TTC549 (cell line): ENCODE data around the gene S100A14.
"Not testable (repeated sequence)": the region's sequence is repeated elsewhere in the genome, so short reads cannot be mapped to it uniquely, and the experiment has no call there.

Experiments
- FAIRE-seq: peaks from 2 replicates; lab custom pipeline; 2012; peaks lifted over from hg19 to GRCh38; lab: Jason Lieb, UNC

Gene S100A14

DNA sequence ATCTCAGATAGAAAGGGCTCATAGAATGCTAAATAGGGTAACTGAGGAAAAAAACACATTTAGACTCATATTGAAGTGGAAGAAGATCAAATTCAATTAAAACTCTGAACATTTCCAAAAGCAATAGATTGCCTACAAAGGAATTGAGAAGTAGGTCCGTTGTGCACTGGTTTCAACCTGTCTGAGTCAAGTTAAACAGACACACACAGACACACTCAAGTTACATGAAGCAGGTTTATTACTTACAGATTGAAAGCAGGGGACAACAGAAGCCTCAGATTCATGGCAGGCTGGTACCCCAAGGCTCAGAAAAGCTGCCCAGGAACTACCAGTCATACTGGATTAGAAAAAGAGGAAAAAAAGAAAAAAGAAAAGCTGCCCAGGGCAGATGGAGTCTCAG lies 29.8 kb downstream of the S100A14 start:
- FAIRE-seq, result no peak

- no peak for FAIRE-seq
Measured at GRCh38 chr1:153585006-153585405, 31.1 kb downstream of the S100A14 start.

GRCh38 chr1:153583976-153584375 lies 32.1 kb downstream of the S100A14 start:
- FAIRE-seq, result peak; percentile 86

DNA sequence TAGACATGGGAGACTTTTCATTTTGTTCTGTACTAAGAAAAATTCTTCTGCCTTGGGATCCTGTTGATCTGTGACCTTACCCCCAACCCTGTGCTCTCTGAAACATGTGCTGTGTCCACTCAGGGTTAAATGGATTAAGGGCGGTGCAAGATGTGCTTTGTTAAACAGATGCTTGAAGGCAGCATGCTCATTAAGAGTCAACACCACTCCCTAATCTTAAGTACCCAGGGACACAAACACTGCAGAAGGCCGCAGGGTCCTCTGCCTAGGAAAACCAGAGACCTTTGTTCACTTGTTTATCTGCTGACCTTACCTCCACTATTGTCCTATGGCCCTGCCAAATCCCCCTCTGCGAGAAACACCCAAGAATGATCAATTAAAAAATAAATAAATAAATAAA lies 32.6 kb downstream of the S100A14 start:
- FAIRE-seq, result not testable (repeated sequence)

DNA sequence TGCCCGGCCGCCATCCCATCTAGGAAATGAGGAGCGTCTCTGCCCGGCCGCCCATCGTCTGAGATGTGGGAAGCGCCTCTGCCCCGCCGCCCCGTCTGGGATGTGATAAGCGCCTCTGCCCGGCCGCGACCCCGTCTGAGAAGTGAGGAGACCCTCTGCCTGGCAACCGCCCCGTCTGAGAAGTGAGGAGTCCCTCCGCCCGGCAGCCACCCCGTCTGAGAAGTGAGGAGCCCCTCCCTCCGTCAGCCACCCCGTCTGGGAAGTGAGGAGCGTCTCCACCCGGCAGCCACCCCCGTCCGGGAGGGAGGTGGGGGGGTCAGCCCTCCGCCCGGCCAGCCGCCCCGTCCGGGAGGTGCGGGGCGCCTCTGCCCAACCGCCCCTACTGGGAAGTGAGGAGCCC lies 33.3 kb downstream of the S100A14 start:
- FAIRE-seq, result not testable (repeated sequence)

GRCh38 chr1:153578936-153579335 lies 37.2 kb downstream of the S100A14 start:
- FAIRE-seq, result no peak

DNA sequence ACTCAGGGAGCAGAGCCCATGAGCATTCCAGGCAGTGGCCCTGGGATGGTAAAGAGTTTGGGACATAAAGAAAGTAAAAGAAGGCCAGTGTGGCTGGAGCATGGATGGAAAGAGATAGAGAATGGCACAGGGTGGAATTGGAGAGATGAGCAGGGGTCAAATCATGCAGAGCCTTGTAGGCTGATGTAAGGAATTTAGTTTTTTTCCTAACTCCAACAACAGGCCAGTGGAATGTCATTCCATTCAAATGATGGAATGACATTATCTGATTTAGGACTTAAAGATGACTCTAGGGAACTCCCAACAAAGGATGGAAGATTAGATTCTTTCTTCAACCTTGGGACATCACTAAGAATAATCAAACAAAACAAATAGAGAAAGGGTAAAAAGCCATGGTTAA lies 37.6 kb downstream of the S100A14 start:
- FAIRE-seq, result no peak

- FAIRE-seq, result no peak
Measured at GRCh38 chr1:153577624-153578051, 38.5 kb downstream of the S100A14 start.

GRCh38 chr1:153577138-153577537 lies 39.0 kb downstream of the S100A14 start:
- FAIRE-seq, result no peak

DNA sequence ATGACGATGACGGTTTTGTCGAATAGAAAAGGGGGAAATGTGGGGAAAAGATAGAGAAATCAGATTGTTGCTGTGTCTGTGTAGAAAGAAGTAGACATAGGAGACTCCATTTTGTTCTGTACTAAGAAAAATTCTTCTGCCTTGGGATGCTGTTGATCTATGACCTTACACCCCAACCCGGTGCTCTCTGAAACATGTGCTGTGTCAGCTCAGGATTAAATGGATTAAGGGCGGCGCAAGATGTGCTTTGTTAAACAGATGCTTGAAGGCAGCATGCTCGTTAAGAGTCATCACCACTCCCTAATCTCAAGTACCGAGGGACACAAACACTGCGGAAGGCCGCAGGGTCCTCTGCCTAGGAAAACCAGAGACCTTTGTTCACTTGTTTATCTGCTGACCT lies 40.6 kb downstream of the S100A14 start:
- not testable (repeated sequence) for FAIRE-seq

DNA sequence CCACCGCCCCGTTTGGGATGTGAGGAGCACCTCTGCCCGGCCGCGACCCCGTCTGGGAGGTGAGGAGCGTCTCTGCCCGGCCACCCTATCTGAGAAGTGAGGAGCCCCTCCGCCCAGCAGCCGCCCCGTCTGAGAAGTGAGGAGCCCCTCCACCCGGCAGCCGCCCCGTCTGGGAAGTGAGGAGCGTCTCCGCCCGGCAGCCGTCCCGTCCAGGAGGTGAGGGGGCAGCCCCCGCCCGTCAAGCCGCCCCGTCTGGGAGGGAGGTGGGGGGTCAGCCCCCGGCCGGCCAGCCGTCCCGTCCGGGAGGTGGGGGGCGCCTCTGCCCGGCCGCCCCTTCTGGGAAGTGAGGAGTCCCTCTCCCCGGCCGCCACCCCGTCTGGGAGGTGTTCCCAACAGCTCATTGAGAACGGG lies 41.0 kb downstream of the S100A14 start:
- FAIRE-seq, result not testable (repeated sequence)

- no peak for FAIRE-seq
Measured at GRCh38 chr1:153573351-153573750, 42.8 kb downstream of the S100A14 start.

DNA sequence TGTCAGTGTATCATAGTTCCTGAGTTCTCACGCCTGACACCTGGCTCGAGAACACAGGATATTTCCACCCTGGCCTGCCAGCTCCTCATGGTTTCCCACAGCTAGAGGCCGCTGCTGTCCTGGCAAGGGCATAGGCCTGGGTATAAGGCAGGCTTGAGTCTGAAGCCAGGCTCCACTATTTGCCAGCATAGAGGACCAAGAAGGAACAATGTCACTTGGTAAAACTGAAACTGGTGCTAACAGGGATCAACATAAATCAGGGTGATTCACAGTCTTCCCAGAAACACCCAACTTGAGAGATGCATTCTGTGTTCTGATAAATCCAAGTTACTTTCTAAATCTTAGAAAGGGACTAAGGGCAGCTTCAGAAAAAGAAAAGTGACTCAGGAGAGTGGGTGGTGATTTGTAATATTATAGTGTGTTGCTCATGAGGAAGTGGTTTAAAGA lies 43.5 kb downstream of the S100A14 start:
- FAIRE-seq, result peak; percentile 78

GRCh38 chr1:153571706-153572105 lies 44.4 kb downstream of the S100A14 start:
- no peak for FAIRE-seq

- FAIRE-seq, result no peak
Measured at GRCh38 chr1:153570874-153571273, 45.3 kb downstream of the S100A14 start.

DNA sequence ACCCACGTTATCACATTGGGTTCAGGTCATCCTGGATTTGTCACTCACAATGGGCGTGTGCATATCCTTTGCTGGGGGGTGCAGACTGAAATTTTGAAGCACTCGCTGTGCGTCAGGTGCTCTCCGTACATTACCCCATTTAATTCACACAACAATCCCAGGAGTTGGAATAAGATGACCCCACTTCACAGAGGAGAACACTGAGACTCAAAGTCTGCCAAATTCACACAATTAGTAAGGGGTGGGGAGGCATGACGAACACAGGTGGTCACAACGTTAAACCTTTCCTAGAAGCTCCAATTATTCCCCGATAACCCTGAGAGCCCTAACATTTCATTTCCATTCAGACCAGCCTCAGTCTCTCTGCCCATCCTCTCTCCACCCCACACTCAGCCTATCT lies 46.7 kb downstream of the S100A14 start:
- FAIRE-seq, result no peak

- peak; percentile 93 for FAIRE-seq
Measured at GRCh38 chr1:153568367-153569099, 47.6 kb downstream of the S100A14 start.

DNA sequence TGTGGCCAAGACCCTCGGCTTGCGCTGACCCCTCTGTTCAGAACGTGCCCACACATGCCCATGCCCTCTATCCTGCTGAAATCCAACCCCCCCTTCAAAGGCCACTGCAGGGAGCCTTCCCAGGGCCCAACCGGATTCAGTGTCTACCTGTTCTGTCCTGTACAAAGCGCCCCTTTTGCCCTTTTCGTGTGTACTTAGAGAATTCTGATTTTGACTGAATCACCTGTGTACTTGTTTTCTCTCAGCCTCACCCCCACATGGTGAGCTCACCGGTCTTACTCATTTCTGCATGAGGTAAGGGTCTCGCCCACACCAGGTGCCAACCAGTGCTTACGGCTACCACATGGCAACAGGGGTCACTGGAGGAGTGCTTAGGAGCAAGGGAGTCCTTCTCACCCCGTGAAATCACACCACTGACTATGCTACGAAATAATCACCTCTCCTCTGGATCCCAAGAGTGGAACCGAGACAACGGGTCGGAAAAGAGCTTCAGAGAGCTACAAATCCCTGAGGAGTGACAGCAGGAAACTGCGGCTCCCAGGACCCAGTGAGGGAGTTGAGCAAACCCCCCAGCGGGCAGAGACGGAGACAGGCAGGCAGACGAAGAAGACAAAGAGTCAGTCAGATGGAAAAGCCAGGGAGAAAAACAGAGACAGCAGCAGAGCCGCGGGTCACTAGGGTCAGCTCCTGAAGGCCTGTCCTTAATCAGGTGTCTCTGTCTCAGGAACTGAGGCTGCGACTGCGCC lies 48.3 kb downstream of the S100A14 start:
- FAIRE-seq, result no peak

GRCh38 chr1:153566414-153567371 lies 49.4 kb downstream of the S100A14 start:
- peak; percentile 93 for FAIRE-seq

GRCh38 chr1:153565529-153566374 lies 50.4 kb downstream of the S100A14 start, which contains the start of gene S100A2:
S100A2 (minus strand) TSS chr1:153565844; CDS start chr1:153563877, 1,967 bp downstream.
- FAIRE-seq, result no peak
